Stimulated activated CD8-positive, alpha-beta memory T cell treated with anti-CD3 and anti-CD28 coated beads, Interleukin-2, amount 100 ng/mL, for 1 hour (primary cell): ENCODE results near the gene GPRC5A.

ENCODE experiments used
- DNase-seq, 2 donors: peaks; one replicate each; pipeline ENCODE4 v3.0.0-alpha.2; 2020; ENCODE audit warnings: low read depth in 2 of 2

Gene GPRC5A

GRCh38 chr12:12885096-12885792, 6.1 kb upstream of the GPRC5A start:
- no peak for DNase-seq

GRCh38 chr12:12887471-12887870, 3.9 kb upstream of the GPRC5A start:
- no peak for DNase-seq

- DNase-seq = no peak
These were observed 1.7 kb upstream of the GPRC5A start for GRCh38 chr12:12889701-12890100.

- no peak for DNase-seq
These were observed 751 bp upstream of the GPRC5A start for GRCh38 chr12:12890543-12891079.

- DNase-seq = no peak
These were observed 556 bp downstream of the GPRC5A start for GRCh38 chr12:12891881-12892355.

- no peak for DNase-seq
These were observed 1.3 kb downstream of the GPRC5A start for GRCh38 chr12:12892681-12893141.

GRCh38 chr12:12893438-12893837, 2.1 kb downstream of the GPRC5A start:
- no peak for DNase-seq

- DNase-seq = no peak
These were observed 4.9 kb downstream of the GPRC5A start for GRCh38 chr12:12896260-12896659.

- no peak for DNase-seq
These were observed 5.9 kb downstream of the GPRC5A start for GRCh38 chr12:12897302-12897701.

- no peak for DNase-seq
These were observed 6.9 kb downstream of the GPRC5A start for GRCh38 chr12:12898136-12898717.

- no peak for DNase-seq
These were observed 7.6 kb downstream of the GPRC5A start for GRCh38 chr12:12898911-12899511.

GRCh38 chr12:12899530-12900380, 8.4 kb downstream of the GPRC5A start:
- no peak for DNase-seq

GRCh38 chr12:12900786-12901157, 9.4 kb downstream of the GPRC5A start:
- no peak for DNase-seq

GRCh38 chr12:12901158-12901791, 9.9 kb downstream of the GPRC5A start:
- DNase-seq = no peak

GRCh38 chr12:12902036-12902435, 10.7 kb downstream of the GPRC5A start:
- DNase-seq = no peak

- DNase-seq = no peak
These were observed 12.6 kb downstream of the GPRC5A start for GRCh38 chr12:12903642-12904609.

GRCh38 chr12:12907552-12907951, 16.2 kb downstream of the GPRC5A start:
- DNase-seq = no peak

- no peak for DNase-seq
These were observed 16.9 kb downstream of the GPRC5A start for GRCh38 chr12:12908252-12908651.

- DNase-seq = no peak
These were observed 17.3 kb downstream of the GPRC5A start for GRCh38 chr12:12908711-12909110.
